Gastrocnemius medialis (tissue), 4 donors: Measurements from ENCODE around the gene ATG7.

Experiments
- CTCF ChIP-seq, 5 experiments: fragments of 450-650 bp in 3 of 5; fragments of 200-600 bp in 2 of 5; sonication (generic) in 2 of 5; IDR thresholded peaks in 4 of 5; conservative IDR thresholded peaks in 1 of 5; 1 replicate in 4 of 5; 2 replicates in 1 of 5; pipeline ENCODE4 v1.5.1; 2016 to 2019; ENCODE audit warnings: antibody characterized with exemption in 5 of 5, mild to moderate bottlenecking in 3 of 5, moderate library complexity in 3 of 5
- POLR2A ChIP-seq, 2 donors: fragments of 450-650 bp; IDR thresholded peaks; one replicate each; pipeline ENCODE4 v1.6.1; 2017; ENCODE audit warnings: antibody characterized with exemption in 2 of 2, mild to moderate bottlenecking in 2 of 2, moderate library complexity in 2 of 2

- TF ChIP-seq CTCF (IDR thresholded peaks at IDR 0.05 in 4 of 5, conservative IDR thresholded peaks at IDR 0.05 in 1 of 5) (no peak), POLR2A (IDR thresholded peaks at IDR 0.05) (no peak)
Observed at GRCh38 chr3:11588338-11588737, 316.1 kb downstream of the ATG7 start.
